GM23338 (cell line): ENCODE data around the gene CNIH1. TPM values are rescaled to one million over a fixed set of nuclear protein-coding genes. Genes with fewer than 3 reads are reported as not detected.

Source experiments
- ATAC-seq: fragments of 200-7000 bp; cut with Tn5 transposase; 3 replicates; pipeline ENCODE4 v1.9.1; 2020
- DNase-seq: peaks from one replicate; pipeline ENCODE4 v3.0.0-alpha.2; 2015; ENCODE audit warnings: low spot score
- H2AFZ ChIP-seq: fragments of 200-600 bp; sonication (generic); 2 replicates; pipeline ENCODE4 v1.8.0; 2016; ENCODE audit warnings: antibody characterized with exemption, mild to moderate bottlenecking, moderate library complexity
- H3F3A ChIP-seq: fragments of 200-600 bp; sonication (generic); replicated peaks from 2 replicates; pipeline ENCODE4 v1.8.0; 2017; ENCODE audit warnings: antibody characterized with exemption, mixed run types, low read depth
- H3K27ac ChIP-seq: fragments of 200-600 bp; sonication (generic); 2 replicates; pipeline ENCODE4 v1.6.1; 2016; ENCODE audit warnings: low read depth
- H3K27me3 ChIP-seq: fragments of 200-600 bp; sonication (generic); 2 replicates; pipeline ENCODE4 v1.8.0; 2016; ENCODE audit warnings: mild to moderate bottlenecking, mixed run types, moderate library complexity; ENCODE audit not compliant: insufficient read depth
- H3K36me3 ChIP-seq: fragments of 200-600 bp; sonication (generic); 2 replicates; pipeline ENCODE4 v1.8.0; 2016; ENCODE audit warnings: mild to moderate bottlenecking; ENCODE audit not compliant: insufficient read depth
- H3K4me1 ChIP-seq: fragments of 200-600 bp; sonication (generic); 2 replicates; pipeline ENCODE4 v1.8.0; 2016; ENCODE audit warnings: mild to moderate bottlenecking, moderate library complexity; ENCODE audit not compliant: insufficient read depth
- H3K4me2 ChIP-seq: fragments of 200-600 bp; sonication (generic); 2 replicates; pipeline ENCODE4 v1.7.1; 2017; ENCODE audit warnings: mixed run types
- H3K4me3 ChIP-seq: fragments of 200-600 bp; sonication (generic); 2 replicates; pipeline ENCODE4 v1.6.1; 2016; ENCODE audit warnings: mixed run types
- H3K79me2 ChIP-seq: fragments of 200-600 bp; sonication (generic); replicated peaks from 2 replicates; pipeline ENCODE4 v1.8.0; 2017; ENCODE audit warnings: mild to moderate bottlenecking; ENCODE audit not compliant: insufficient read depth
- H3K9me2 ChIP-seq: fragments of 200-600 bp; sonication (generic); 2 replicates; pipeline ENCODE4 v1.8.0; 2017; ENCODE audit not compliant: insufficient read depth
- H4K20me1 ChIP-seq: fragments of 200-600 bp; sonication (generic); replicated peaks from 2 replicates; pipeline ENCODE4 v1.8.0; 2017; ENCODE audit warnings: mild to moderate bottlenecking; ENCODE audit not compliant: insufficient read depth
- H3K27ac Mint-ChIP-seq: 2 replicates; pipeline ENCODE4 v1.8.0; 2020; ENCODE audit warnings: inconsistent platforms, mild to moderate bottlenecking, moderate library complexity, mixed read lengths
- H3K27me3 Mint-ChIP-seq: 3 replicates; pipeline ENCODE4 v1.8.0; 2022; ENCODE audit warnings: low read depth, mild to moderate bottlenecking, moderate library complexity, mixed read lengths, inconsistent platforms; ENCODE audit not compliant: insufficient read depth, poor library complexity
- H3K36me3 Mint-ChIP-seq: 3 replicates; pipeline ENCODE4 v1.8.0; 2021; ENCODE audit warnings: low read depth, mild to moderate bottlenecking, inconsistent platforms, moderate library complexity, mixed read lengths
- H3K4me1 Mint-ChIP-seq: 3 replicates; pipeline ENCODE4 v1.8.0; 2020; ENCODE audit warnings: mild to moderate bottlenecking, inconsistent platforms, mixed read lengths
- H3K4me3 Mint-ChIP-seq: 3 replicates; pipeline ENCODE4 v1.8.0; 2021; ENCODE audit warnings: moderate library complexity, mild to moderate bottlenecking, inconsistent platforms, mixed read lengths
- H3K9me3 Mint-ChIP-seq: 3 replicates; pipeline ENCODE4 v1.8.0; 2020; ENCODE audit warnings: moderate library complexity, mild to moderate bottlenecking, inconsistent platforms, mixed read lengths
- CTCF ChIP-seq, 2 experiments: fragments of 200-600 bp in 1 of 2; sonication (generic) in 1 of 2; conservative IDR thresholded peaks; 2 replicates each; pipeline versions ENCODE4 v1.5.1 to v1.6.1; 2016 to 2017; ENCODE audit warnings: antibody characterized with exemption in 2 of 2, low read depth in 2 of 2, mild to moderate bottlenecking in 2 of 2, moderate library complexity in 1 of 2
- JUNB ChIP-seq: IDR thresholded peaks from one replicate; pipeline ENCODE4 v1.6.1; 2016; ENCODE audit warnings: antibody characterized with exemption; ENCODE audit not compliant: unreplicated experiment
- NANOG ChIP-seq: IDR thresholded peaks from 2 replicates; pipeline ENCODE4 v1.6.1; 2016; ENCODE audit warnings: antibody characterized with exemption, borderline replicate concordance
- POLR2AphosphoS5 ChIP-seq: IDR thresholded peaks from 2 replicates; pipeline ENCODE4 v1.6.1; 2016; ENCODE audit warnings: antibody characterized with exemption, low read depth
- ZNF114 ChIP-seq: fragments of 250-450 bp; sonication (Bioruptor Pico); IDR thresholded peaks from 2 replicates; pipeline ENCODE4 v1.5.0; 2020; ENCODE audit warnings: mild to moderate bottlenecking, moderate library complexity
- ZNF331 ChIP-seq: fragments of 250-450 bp; sonication (Bioruptor Pico); IDR thresholded peaks from 2 replicates; pipeline ENCODE4 v1.5.0; 2020; ENCODE audit warnings: low read depth, mild to moderate bottlenecking, moderate library complexity
- polyA plus RNA-seq: library from polyadenylated mRNA; unstranded; fragments of >200 nt; fragmentation: Nextera tagmentation; extraction: Ambion mirVana; gene quantifications from 2 replicates; pipeline ENCODE4 v1.2.1, GENCODE V29; 2016
- total RNA-seq: library from RNA; depleted of rRNA; stranded (reverse); fragments of >200 nt; shearing (Covaris generic); gene quantifications from 2 replicates; pipeline ENCODE4 v1.2.3, GENCODE V29; 2014
- TF ChIP-seq, protein P1 (sequence below): IDR thresholded peaks from 2 replicates; pipeline ENCODE4 v1.6.1; 2016; ENCODE audit warnings: antibody characterized with exemption
- TF ChIP-seq, protein P2 (sequence below): fragments of 250-450 bp; sonication (Bioruptor Pico); IDR thresholded peaks from 2 replicates; pipeline ENCODE4 v1.5.0; 2020; ENCODE audit warnings: mild to moderate bottlenecking, moderate library complexity

Gene CNIH1
- total and polyA plus RNA-seq, 2 experiments from 2014 or later = 135 to 172 TPM

GRCh38 chr14:54446161-54446693 is 5.1 kb upstream of the CNIH1 start:
- H3K4me1 ChIP-seq = no peaks in the 10 kb centered on the region
- DNase-seq (no peak), ATAC-seq (no peak)
- Mint-ChIP-seq H3K27ac (no peak overlapping the region), H3K36me3 (no peaks in the 10 kb centered on the region), H3K4me1 (peaks cover 8% of the 10 kb centered on the region), H3K27me3 (peaks cover 4% of the 10 kb centered on the region), H3K9me3 (no peaks in the 10 kb centered on the region), H3K4me3 (no peak overlapping the region)
- no peaks in the 10 kb centered on the region for H4K20me1 ChIP-seq
- no peaks in the 10 kb centered on the region for H3K27me3 ChIP-seq
- H2AFZ ChIP-seq = 0 out of 2 replicates have a peak overlapping the region, but pooled peaks have one; percentile 14
- no peak overlapping the region for H3K27ac ChIP-seq
- H3K9me2 ChIP-seq = 0 out of 2 replicates have a peak, but pooled peaks cover 6% of the 10 kb centered on the region
- H3K4me3 ChIP-seq = no peak overlapping the region
- no peaks in the 10 kb centered on the region for H3K79me2 ChIP-seq
- H3K36me3 ChIP-seq = no peaks in the 10 kb centered on the region
- TF ChIP-seq, protein P1, sequence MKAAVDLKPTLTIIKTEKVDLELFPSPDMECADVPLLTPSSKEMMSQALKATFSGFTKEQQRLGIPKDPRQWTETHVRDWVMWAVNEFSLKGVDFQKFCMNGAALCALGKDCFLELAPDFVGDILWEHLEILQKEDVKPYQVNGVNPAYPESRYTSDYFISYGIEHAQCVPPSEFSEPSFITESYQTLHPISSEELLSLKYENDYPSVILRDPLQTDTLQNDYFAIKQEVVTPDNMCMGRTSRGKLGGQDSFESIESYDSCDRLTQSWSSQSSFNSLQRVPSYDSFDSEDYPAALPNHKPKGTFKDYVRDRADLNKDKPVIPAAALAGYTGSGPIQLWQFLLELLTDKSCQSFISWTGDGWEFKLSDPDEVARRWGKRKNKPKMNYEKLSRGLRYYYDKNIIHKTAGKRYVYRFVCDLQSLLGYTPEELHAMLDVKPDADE = no peak
- no peak for TF ChIP-seq ZNF331 (CRISPR knock-in tag)
- TF ChIP-seq ZNF114 = no peak
- TF ChIP-seq NANOG = no peak
- TF ChIP-seq CTCF (conservative IDR thresholded peaks at IDR 0.05; ENCODE audit: low read depth in 2 of 2) = no peak
- no peak for TF ChIP-seq JUNB
- TF ChIP-seq POLR2AphosphoS5 = no peak
- TF ChIP-seq, protein P2, sequence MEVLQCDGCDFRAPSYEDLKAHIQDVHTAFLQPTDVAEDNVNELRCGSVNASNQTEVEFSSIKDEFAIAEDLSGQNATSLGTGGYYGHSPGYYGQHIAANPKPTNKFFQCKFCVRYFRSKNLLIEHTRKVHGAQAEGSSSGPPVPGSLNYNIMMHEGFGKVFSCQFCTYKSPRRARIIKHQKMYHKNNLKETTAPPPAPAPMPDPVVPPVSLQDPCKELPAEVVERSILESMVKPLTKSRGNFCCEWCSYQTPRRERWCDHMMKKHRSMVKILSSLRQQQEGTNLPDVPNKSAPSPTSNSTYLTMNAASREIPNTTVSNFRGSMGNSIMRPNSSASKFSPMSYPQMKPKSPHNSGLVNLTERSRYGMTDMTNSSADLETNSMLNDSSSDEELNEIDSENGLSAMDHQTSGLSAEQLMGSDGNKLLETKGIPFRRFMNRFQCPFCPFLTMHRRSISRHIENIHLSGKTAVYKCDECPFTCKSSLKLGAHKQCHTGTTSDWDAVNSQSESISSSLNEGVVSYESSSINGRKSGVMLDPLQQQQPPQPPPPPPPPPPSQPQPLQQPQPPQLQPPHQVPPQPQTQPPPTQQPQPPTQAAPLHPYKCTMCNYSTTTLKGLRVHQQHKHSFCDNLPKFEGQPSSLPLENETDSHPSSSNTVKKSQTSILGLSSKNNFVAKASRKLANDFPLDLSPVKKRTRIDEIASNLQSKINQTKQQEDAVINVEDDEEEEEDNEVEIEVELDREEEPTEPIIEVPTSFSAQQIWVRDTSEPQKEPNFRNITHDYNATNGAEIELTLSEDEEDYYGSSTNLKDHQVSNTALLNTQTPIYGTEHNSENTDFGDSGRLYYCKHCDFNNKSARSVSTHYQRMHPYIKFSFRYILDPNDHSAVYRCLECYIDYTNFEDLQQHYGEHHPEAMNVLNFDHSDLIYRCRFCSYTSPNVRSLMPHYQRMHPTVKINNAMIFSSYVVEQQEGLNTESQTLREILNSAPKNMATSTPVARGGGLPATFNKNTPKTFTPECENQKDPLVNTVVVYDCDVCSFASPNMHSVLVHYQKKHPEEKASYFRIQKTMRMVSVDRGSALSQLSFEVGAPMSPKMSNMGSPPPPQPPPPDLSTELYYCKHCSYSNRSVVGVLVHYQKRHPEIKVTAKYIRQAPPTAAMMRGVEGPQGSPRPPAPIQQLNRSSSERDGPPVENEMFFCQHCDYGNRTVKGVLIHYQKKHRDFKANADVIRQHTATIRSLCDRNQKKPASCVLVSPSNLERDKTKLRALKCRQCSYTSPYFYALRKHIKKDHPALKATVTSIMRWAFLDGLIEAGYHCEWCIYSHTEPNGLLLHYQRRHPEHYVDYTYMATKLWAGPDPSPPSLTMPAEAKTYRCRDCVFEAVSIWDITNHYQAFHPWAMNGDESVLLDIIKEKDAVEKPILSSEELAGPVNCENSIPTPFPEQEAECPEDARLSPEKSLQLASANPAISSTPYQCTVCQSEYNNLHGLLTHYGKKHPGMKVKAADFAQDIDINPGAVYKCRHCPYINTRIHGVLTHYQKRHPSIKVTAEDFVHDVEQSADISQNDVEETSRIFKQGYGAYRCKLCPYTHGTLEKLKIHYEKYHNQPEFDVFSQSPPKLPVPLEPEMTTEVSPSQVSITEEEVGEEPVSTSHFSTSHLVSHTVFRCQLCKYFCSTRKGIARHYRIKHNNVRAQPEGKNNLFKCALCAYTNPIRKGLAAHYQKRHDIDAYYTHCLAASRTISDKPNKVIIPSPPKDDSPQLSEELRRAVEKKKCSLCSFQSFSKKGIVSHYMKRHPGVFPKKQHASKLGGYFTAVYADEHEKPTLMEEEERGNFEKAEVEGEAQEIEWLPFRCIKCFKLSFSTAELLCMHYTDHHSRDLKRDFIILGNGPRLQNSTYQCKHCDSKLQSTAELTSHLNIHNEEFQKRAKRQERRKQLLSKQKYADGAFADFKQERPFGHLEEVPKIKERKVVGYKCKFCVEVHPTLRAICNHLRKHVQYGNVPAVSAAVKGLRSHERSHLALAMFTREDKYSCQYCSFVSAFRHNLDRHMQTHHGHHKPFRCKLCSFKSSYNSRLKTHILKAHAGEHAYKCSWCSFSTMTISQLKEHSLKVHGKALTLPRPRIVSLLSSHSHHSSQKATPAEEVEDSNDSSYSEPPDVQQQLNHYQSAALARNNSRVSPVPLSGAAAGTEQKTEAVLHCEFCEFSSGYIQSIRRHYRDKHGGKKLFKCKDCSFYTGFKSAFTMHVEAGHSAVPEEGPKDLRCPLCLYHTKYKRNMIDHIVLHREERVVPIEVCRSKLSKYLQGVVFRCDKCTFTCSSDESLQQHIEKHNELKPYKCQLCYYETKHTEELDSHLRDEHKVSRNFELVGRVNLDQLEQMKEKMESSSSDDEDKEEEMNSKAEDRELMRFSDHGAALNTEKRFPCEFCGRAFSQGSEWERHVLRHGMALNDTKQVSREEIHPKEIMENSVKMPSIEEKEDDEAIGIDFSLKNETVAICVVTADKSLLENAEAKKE (CRISPR knock-in tag) = no peak
- H3K4me2 ChIP-seq = no peak overlapping the region
- no peaks in the 10 kb centered on the region for H3F3A ChIP-seq
